Endothelial cell of umbilical vein (primary cell): ENCODE data around the gene ITGA5.

Experiments used
- EZH2 ChIP-seq: IDR thresholded peaks from 2 replicates; pipeline ENCODE4 v1.6.1; 2012; ENCODE audit warnings: borderline replicate concordance, low read depth, mild to moderate bottlenecking, moderate library complexity, low read length, inconsistent platforms; ENCODE audit not compliant: severe bottlenecking
- JUN ChIP-seq: IDR thresholded peaks from 2 replicates; pipeline ENCODE4 v1.6.1; 2011; ENCODE audit warnings: borderline replicate concordance, low read depth; ENCODE audit not compliant: insufficient read length, insufficient read depth
- POLR2A ChIP-seq: IDR thresholded peaks from 2 replicates; pipeline ENCODE4 v1.6.1; 2012; ENCODE audit warnings: low read depth, mild to moderate bottlenecking, control low read depth, low read length

GRCh38 chr12:54375259-54375579, 43.8 kb downstream of the ITGA5 start:
- no peak for TF ChIP-seq JUN
- no peak for TF ChIP-seq EZH2
- no peak for TF ChIP-seq POLR2A
